ENCODE data around the gene IFNAR2. TPM values are rescaled to one million over a fixed set of nuclear protein-coding genes. Genes with fewer than 3 reads are reported as not detected.
"Not testable (repeated sequence)": the region's sequence is repeated elsewhere in the genome, so short reads cannot be mapped to it uniquely, and the experiment has no call there.

Gene IFNAR2
- total RNA-seq, 1 donor from 2014 or later: 17.0 TPM

GRCh38 chr21:33240404-33240803 lies 10.7 kb downstream of the IFNAR2 start:
- no peak for DNase-seq (ENCODE audit: extremely low spot score, unreplicated experiment)
- no peaks in the 10 kb centered on the region for H3K4me1 Mint-ChIP-seq (ENCODE audit: unreplicated experiment)
- H3K36me3 Mint-ChIP-seq: peaks cover 24% of the 10 kb centered on the region
- no peak overlapping the region for H3K27ac Mint-ChIP-seq
- no peaks in the 10 kb centered on the region for H3K27me3 Mint-ChIP-seq
- no peaks in the 10 kb centered on the region for H3K9me3 Mint-ChIP-seq
- TF ChIP-seq CTCF (conservative IDR thresholded peaks at IDR 0.05): no peak
- H3K4me3 Mint-ChIP-seq: no peak overlapping the region

DNA sequence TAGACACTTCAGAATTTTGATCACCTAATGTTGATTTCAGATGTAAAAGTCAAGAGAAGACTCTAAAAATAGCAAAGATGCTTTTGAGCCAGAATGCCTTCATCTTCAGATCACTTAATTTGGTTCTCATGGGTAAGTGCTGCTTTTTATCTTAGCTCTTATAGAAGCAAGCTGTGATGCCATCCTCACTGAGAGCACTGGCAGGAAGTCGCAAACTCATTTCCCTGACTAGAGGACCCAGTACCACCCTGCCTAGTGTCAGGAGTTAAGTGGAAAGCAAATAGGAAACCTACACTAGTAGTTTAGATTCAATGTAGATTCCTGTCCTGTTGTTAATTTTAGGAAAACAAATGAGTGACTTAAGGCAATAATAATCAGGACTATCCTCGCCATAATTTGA lies 12.1 kb downstream of the IFNAR2 start:
- Mint-ChIP-seq H3K36me3 (peaks cover 31% of the 10 kb centered on the region), H3K4me3 (no peak overlapping the region), H3K9me3 (no peaks in the 10 kb centered on the region), H3K27ac (no peak overlapping the region), H3K27me3 (no peaks in the 10 kb centered on the region), H3K4me1 (ENCODE audit: unreplicated experiment) (no peaks in the 10 kb centered on the region)
- no peak for DNase-seq (ENCODE audit: extremely low spot score, unreplicated experiment)
- TF ChIP-seq CTCF (conservative IDR thresholded peaks at IDR 0.05): no peak

- H3K36me3 Mint-ChIP-seq: peaks cover 33% of the 10 kb centered on the region
- not testable (repeated sequence) for DNase-seq (ENCODE audit: extremely low spot score, unreplicated experiment); H3K9me3 Mint-ChIP-seq; H3K27me3 Mint-ChIP-seq; H3K4me3 Mint-ChIP-seq; H3K4me1 Mint-ChIP-seq (ENCODE audit: unreplicated experiment); H3K27ac Mint-ChIP-seq
Observed at GRCh38 chr21:33242846-33243245, 13.1 kb downstream of the IFNAR2 start.

- Mint-ChIP-seq H3K27ac (no peak overlapping the region), H3K36me3 (peaks cover 32% of the 10 kb centered on the region), H3K27me3 (no peaks in the 10 kb centered on the region), H3K4me1 (ENCODE audit: unreplicated experiment) (no peaks in the 10 kb centered on the region), H3K9me3 (no peaks in the 10 kb centered on the region), H3K4me3 (no peak overlapping the region)
- DNase-seq (ENCODE audit: extremely low spot score, unreplicated experiment): no peak
- no peak for TF ChIP-seq CTCF (conservative IDR thresholded peaks at IDR 0.05)
Observed at GRCh38 chr21:33244082-33244778, 14.5 kb downstream of the IFNAR2 start.

DNA sequence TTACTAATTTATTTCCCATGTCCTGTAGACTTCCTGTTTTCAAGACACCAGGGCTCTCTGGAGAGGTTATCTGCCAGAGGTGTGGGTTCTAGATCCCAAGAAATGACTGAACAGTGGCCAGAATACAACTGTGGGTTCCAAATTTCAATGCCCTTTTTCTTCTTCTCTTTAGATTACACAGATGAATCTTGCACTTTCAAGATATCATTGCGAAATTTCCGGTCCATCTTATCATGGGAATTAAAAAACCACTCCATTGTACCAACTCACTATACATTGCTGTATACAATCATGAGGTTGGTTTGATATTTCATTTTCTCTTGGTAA lies 15.0 kb downstream of the IFNAR2 start:
- Mint-ChIP-seq H3K9me3 (no peaks in the 10 kb centered on the region), H3K36me3 (peaks cover 33% of the 10 kb centered on the region)

More for the DNA sequence above, 15.0 kb downstream of the IFNAR2 start:
- no peak for TF ChIP-seq CTCF (conservative IDR thresholded peaks at IDR 0.05)
- no peak for DNase-seq (ENCODE audit: extremely low spot score, unreplicated experiment)
- no peaks in the 10 kb centered on the region for H3K27me3 Mint-ChIP-seq
- no peak overlapping the region for H3K27ac Mint-ChIP-seq
- no peaks in the 10 kb centered on the region for H3K4me1 Mint-ChIP-seq (ENCODE audit: unreplicated experiment)
- no peak overlapping the region for H3K4me3 Mint-ChIP-seq

All from type B pancreatic cell (in vitro differentiated cells).